Thymus (tissue), 11 donors: ENCODE measurements around the gene CXCR4. TPM values are rescaled to one million over a fixed set of nuclear protein-coding genes. Genes with fewer than 3 reads are reported as not detected.

Source experiments
- DNase-seq, 9 donors: peaks; one replicate each; pipeline ENCODE4 v3.0.0-alpha.2; 2013; ENCODE audit warnings: low spot score in 9 of 9, low read depth in 6 of 9, missing footprints in 1 of 9
- H3K27ac ChIP-seq, 2 donors: one replicate each; pipeline ENCODE4 v1.5.1; 2013; ENCODE audit warnings: control low read depth in 1 of 2, low read depth in 1 of 2, low read length in 1 of 2, mild to moderate bottlenecking in 1 of 2, moderate library complexity in 1 of 2
- H3K27me3 ChIP-seq, 2 donors: one replicate each; pipeline ENCODE4 v1.5.1; 2013; ENCODE audit warnings: low read length in 1 of 2; ENCODE audit not compliant: control insufficient read depth in 2 of 2, insufficient read depth in 1 of 2
- H3K36me3 ChIP-seq, 2 donors: one replicate each; pipeline ENCODE4 v1.5.1; 2013; ENCODE audit warnings: low read length in 1 of 2, mild to moderate bottlenecking in 1 of 2, moderate library complexity in 1 of 2; ENCODE audit not compliant: control insufficient read depth in 2 of 2, insufficient read depth in 2 of 2
- H3K4me1 ChIP-seq, 2 donors: one replicate each; pipeline ENCODE4 v1.5.1; 2013; ENCODE audit warnings: low read length in 2 of 2; ENCODE audit not compliant: control insufficient read depth in 2 of 2, insufficient read depth in 2 of 2
- H3K4me3 ChIP-seq, 2 donors: one replicate each; pipeline ENCODE4 v1.5.1; 2013; ENCODE audit warnings: low read length in 2 of 2, control low read depth in 1 of 2, mild to moderate bottlenecking in 1 of 2
- H3K9me3 ChIP-seq, 2 donors: one replicate each; pipeline ENCODE4 v1.5.1; 2013; ENCODE audit warnings: low read length in 1 of 2, mild to moderate bottlenecking in 1 of 2; ENCODE audit not compliant: control insufficient read depth in 2 of 2, insufficient read depth in 1 of 2
- WGBS: extraction: QIAGEN DNeasy Blood & Tissue Kit; methylation state at CpG from one replicate; pipeline ENCODE4 v1.1.7; 2013; 5-methylcytosine and 5-hydroxymethylcytosine counted together
- polyA plus RNA-seq: library from polyadenylated mRNA; stranded (reverse); fragments of 200-250 nt; gene quantifications from one replicate; pipeline ENCODE4 v1.2.3, GENCODE V29; 2013
- total RNA-seq: library from RNA; stranded (reverse); fragments of 120-200 nt; gene quantifications from one replicate; pipeline ENCODE4 v1.2.4, GENCODE V29; 2013
- donor health status: healthy.

Gene CXCR4
- total and polyA plus RNA-seq, 2 donors: 198 to 942 TPM

- peak in 1 of 9 donors; percentile 35 for DNase-seq
- Histone ChIP-seq H3K27ac (peak overlapping the region; percentile 95 to 99), H3K4me3 (peak overlapping the region in 1 of 2 donors; percentile 42), H3K36me3 (no peaks in the 10 kb centered on the region), H3K9me3 (no peaks in the 10 kb centered on the region), H3K27me3 (no peaks in the 10 kb centered on the region), H3K4me1 (peaks cover 65 to 92% of the 10 kb centered on the region in 2 donors)
Observed at GRCh38 chr2:136135462-136135861, 17.5 kb upstream of the CXCR4 start.

GRCh38 chr2:136134126-136134525, 16.2 kb upstream of the CXCR4 start:
- DNase-seq: peak in 3 of 9 donors; percentile 63 to 87 (median 68)
- WGBS: 2% methylated on average over 2 of the region's 2 CpGs
- H3K4me3 ChIP-seq: peak overlapping the region in 1 of 2 donors; percentile 38
- peaks cover 65 to 96% of the 10 kb centered on the region in 2 donors for H3K4me1 ChIP-seq
- H3K9me3 ChIP-seq: no peaks in the 10 kb centered on the region
- H3K27ac ChIP-seq: peak overlapping the region; percentile 75 to 99
- no peaks in the 10 kb centered on the region for H3K36me3 ChIP-seq
- H3K27me3 ChIP-seq: no peaks in the 10 kb centered on the region

GRCh38 chr2:136133586-136133985, 15.6 kb upstream of the CXCR4 start:
- Histone ChIP-seq H3K4me1 (peaks cover 70 to 99% of the 10 kb centered on the region in 2 donors), H3K9me3 (no peaks in the 10 kb centered on the region), H3K4me3 (peak overlapping the region in 1 of 2 donors; percentile 38), H3K27ac (peak overlapping the region; percentile 75 to 99), H3K36me3 (no peaks in the 10 kb centered on the region), H3K27me3 (no peaks in the 10 kb centered on the region)
- DNase-seq: no peak
- WGBS: 78% methylated on average over 5 of the region's 5 CpGs

- Histone ChIP-seq H3K27ac (peak overlapping the region; percentile 75 to 99), H3K4me1 (peaks cover 72 to 100% of the 10 kb centered on the region in 2 donors), H3K27me3 (no peaks in the 10 kb centered on the region), H3K36me3 (no peaks in the 10 kb centered on the region), H3K4me3 (no peak overlapping the region), H3K9me3 (no peaks in the 10 kb centered on the region)
- peak in 2 of 9 donors; percentile 41 to 72 for DNase-seq
- WGBS: 85% methylated on average over 1 of the region's 1 CpG
Observed at GRCh38 chr2:136133176-136133575, 15.2 kb upstream of the CXCR4 start.

GRCh38 chr2:136132825-136133155, 14.8 kb upstream of the CXCR4 start:
- Histone ChIP-seq H3K4me3 (peak overlapping the region in 1 of 2 donors; percentile 57), H3K4me1 (peaks cover 68 to 100% of the 10 kb centered on the region in 2 donors), H3K27ac (peak overlapping the region; percentile 98 to 99), H3K27me3 (no peaks in the 10 kb centered on the region), H3K36me3 (no peaks in the 10 kb centered on the region), H3K9me3 (no peaks in the 10 kb centered on the region)
- DNase-seq: peak in 1 of 9 donors; percentile 35

GRCh38 chr2:136131961-136132824, 14.2 kb upstream of the CXCR4 start:
- Histone ChIP-seq H3K9me3 (no peaks in the 10 kb centered on the region), H3K4me3 (peak overlapping the region; percentile 23 to 57), H3K36me3 (no peaks in the 10 kb centered on the region), H3K27ac (peak overlapping the region; percentile 98 to 99), H3K4me1 (peaks cover 68 to 100% of the 10 kb centered on the region in 2 donors), H3K27me3 (no peaks in the 10 kb centered on the region)
- DNase-seq: peak in 2 of 9 donors; percentile 65 to 83
- WGBS: 21% methylated on average over 16 of the region's 16 CpGs

GRCh38 chr2:136131484-136131960, 13.6 kb upstream of the CXCR4 start:
- peaks cover 68 to 100% of the 10 kb centered on the region in 2 donors for H3K4me1 ChIP-seq

GRCh38 chr2:136130511-136130910, 12.6 kb upstream of the CXCR4 start:
- Histone ChIP-seq H3K4me3 (peak overlapping the region in 1 of 2 donors; percentile 13), H3K27me3 (no peaks in the 10 kb centered on the region), H3K4me1 (peaks cover 75 to 100% of the 10 kb centered on the region in 2 donors), H3K27ac (peak overlapping the region; percentile 98 to 99), H3K9me3 (no peaks in the 10 kb centered on the region), H3K36me3 (no peaks in the 10 kb centered on the region)
- WGBS: 98% methylated on average over 1 of the region's 1 CpG
- DNase-seq: peak in 1 of 9 donors; percentile 45

More at GRCh38 chr2:136131484-136131960, 13.6 kb upstream of the CXCR4 start:
- DNase-seq: peak in 5 of 9 donors; percentile 71 to 92 (median 76)
- Histone ChIP-seq H3K27me3 (no peaks in the 10 kb centered on the region), H3K4me3 (peak overlapping the region; percentile 23 to 57), H3K27ac (peak overlapping the region; percentile 98 to 99), H3K9me3 (no peaks in the 10 kb centered on the region), H3K36me3 (no peaks in the 10 kb centered on the region)
- WGBS: 17% methylated on average over 10 of the region's 10 CpGs

- Histone ChIP-seq H3K9me3 (no peaks in the 10 kb centered on the region), H3K27me3 (no peaks in the 10 kb centered on the region), H3K27ac (peak overlapping the region; percentile 98 to 99), H3K4me1 (peaks cover 72 to 100% of the 10 kb centered on the region in 2 donors), H3K36me3 (no peaks in the 10 kb centered on the region), H3K4me3 (peak overlapping the region; percentile 3 to 48)
- no peak for DNase-seq
- 45% methylated on average over 3 of the region's 3 CpGs for WGBS
Observed at GRCh38 chr2:136130045-136130444, 12.1 kb upstream of the CXCR4 start.
